Karpas-422 (cell line): ENCODE measurements around the gene R3HDM4. TPM values are rescaled to one million over a fixed set of nuclear protein-coding genes. Genes with fewer than 3 reads are reported as not detected.
A peak's percentile ranks its signal among the peaks of the same experiment; 100 is the strongest.

Source experiments
- DNase-seq: peaks from one replicate; pipeline ENCODE4 v3.0.0-alpha.2; 2015
- H2AFZ ChIP-seq: fragments of 200-600 bp; sonication (generic); 2 replicates; pipeline ENCODE4 v1.6.1; 2014; ENCODE audit warnings: antibody characterized with exemption, low read length, mixed read lengths
- H3K27ac ChIP-seq: fragments of 200-600 bp; sonication (generic); 2 replicates; pipeline ENCODE4 v1.5.1; 2014; ENCODE audit warnings: mild to moderate bottlenecking, low read length, moderate library complexity
- H3K27me3 ChIP-seq: fragments of 200-600 bp; sonication (generic); 2 replicates; pipeline ENCODE4 v1.6.1; 2014; ENCODE audit warnings: low read length, mixed read lengths
- H3K36me3 ChIP-seq: fragments of 200-600 bp; sonication (generic); 2 replicates; pipeline ENCODE4 v1.6.1; 2014; ENCODE audit warnings: low read length, mixed read lengths; ENCODE audit not compliant: insufficient read depth
- H3K4me1 ChIP-seq: fragments of 200-600 bp; sonication (generic); 2 replicates; pipeline ENCODE4 v1.6.1; 2014; ENCODE audit warnings: mild to moderate bottlenecking, low read length, mixed read lengths
- H3K4me2 ChIP-seq: fragments of 200-600 bp; sonication (generic); 2 replicates; pipeline ENCODE4 v1.6.1; 2014; ENCODE audit warnings: low read length, low read depth, mild to moderate bottlenecking; ENCODE audit not compliant: poor library complexity, severe bottlenecking
- H3K4me3 ChIP-seq: fragments of 200-600 bp; sonication (generic); 2 replicates; pipeline ENCODE4 v1.5.1; 2014; ENCODE audit warnings: mild to moderate bottlenecking, antibody characterized with exemption, low read length, mixed read lengths
- H3K79me2 ChIP-seq: fragments of 200-600 bp; sonication (generic); 2 replicates; pipeline ENCODE4 v1.6.1; 2014; ENCODE audit warnings: mild to moderate bottlenecking, low read length, mixed read lengths
- H3K9ac ChIP-seq: fragments of 200-600 bp; sonication (generic); 2 replicates; pipeline ENCODE4 v1.6.0; 2014; ENCODE audit warnings: low read length
- H3K9me2 ChIP-seq: fragments of 200-600 bp; sonication (generic), shearing (Covaris generic); replicated peaks from 2 replicates; pipeline ENCODE4 v1.6.0; 2014; ENCODE audit warnings: mild to moderate bottlenecking, low read length, moderate library complexity; ENCODE audit not compliant: insufficient read depth
- H3K9me3 ChIP-seq: fragments of 300-700, 200-600 bp; sonication (generic); 2 replicates; pipeline ENCODE4 v1.6.1; 2014; ENCODE audit warnings: low read length, mixed read lengths
- H4K20me1 ChIP-seq: fragments of 200-600 bp; sonication (generic); 2 replicates; pipeline ENCODE4 v1.6.1; 2014; ENCODE audit warnings: mild to moderate bottlenecking, antibody characterized with exemption, low read length, low read depth; ENCODE audit not compliant: insufficient read depth
- total RNA-seq: library from RNA; depleted of rRNA; stranded (reverse); fragments of >200 nt; shearing (Covaris generic); gene quantifications from 2 replicates; pipeline ENCODE4 v1.2.3, GENCODE V29; 2014; ENCODE audit warnings: low replicate concordance

The R3HDM4 gene
- total RNA-seq, 1 experiment from 2014 or later, result 41.9 TPM

DNA sequence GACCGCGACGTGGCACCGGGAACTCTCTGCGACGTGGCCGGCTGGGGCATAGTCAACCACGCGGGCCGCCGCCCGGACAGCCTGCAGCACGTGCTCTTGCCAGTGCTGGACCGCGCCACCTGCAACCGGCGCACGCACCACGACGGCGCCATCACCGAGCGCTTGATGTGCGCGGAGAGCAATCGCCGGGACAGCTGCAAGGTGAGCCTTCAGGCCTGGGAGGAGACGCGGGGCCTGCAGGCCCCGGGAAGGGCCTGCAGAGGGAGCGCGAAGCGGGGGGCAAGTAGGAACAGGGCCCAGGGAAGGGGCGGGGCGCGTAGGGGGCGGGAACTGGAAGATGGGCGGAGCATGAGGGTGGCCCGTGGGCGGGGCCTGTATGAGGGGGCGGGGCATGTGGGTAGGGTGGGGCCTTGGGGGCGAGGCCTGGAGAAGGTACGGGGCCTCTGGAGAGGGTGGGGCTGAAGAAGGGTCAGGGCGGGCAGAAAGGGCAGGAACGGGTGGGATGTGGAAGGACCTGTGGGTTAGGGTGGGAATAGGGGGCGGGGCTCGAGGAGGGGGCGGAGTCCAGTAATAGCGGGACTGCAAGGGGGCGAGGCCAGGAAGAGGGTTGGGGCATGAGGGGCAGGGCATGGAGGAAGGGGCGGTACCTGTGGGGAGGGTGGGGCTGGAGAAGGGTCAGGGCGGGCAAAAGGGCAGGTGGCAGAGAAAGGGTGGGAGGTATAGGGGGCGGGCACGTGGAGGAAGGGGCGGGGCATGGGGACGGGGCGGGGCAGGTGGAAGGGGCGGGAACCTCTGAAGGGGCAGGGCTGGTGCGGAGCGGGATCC, 51.1 kb downstream of the R3HDM4 start:
- peak; percentile 90 for DNase-seq
- Histone ChIP-seq H3K4me2 (no peak overlapping the region), H3K9ac (no peak overlapping the region), H2AFZ (no peak overlapping the region), H3K27ac (no peak overlapping the region), H4K20me1 (0 out of 2 replicates have a peak, but pooled peaks cover 3% of the 10 kb centered on the region), H3K4me1 (peaks cover 9% of the 10 kb centered on the region; the same call in 1 of the 2 replicates), H3K79me2 (no peaks in the 10 kb centered on the region), H3K27me3 (no peaks in the 10 kb centered on the region), H3K9me3 (no peaks in the 10 kb centered on the region), H3K4me3 (no peak overlapping the region), H3K9me2 (no peaks in the 10 kb centered on the region), H3K36me3 (no peaks in the 10 kb centered on the region)

DNA sequence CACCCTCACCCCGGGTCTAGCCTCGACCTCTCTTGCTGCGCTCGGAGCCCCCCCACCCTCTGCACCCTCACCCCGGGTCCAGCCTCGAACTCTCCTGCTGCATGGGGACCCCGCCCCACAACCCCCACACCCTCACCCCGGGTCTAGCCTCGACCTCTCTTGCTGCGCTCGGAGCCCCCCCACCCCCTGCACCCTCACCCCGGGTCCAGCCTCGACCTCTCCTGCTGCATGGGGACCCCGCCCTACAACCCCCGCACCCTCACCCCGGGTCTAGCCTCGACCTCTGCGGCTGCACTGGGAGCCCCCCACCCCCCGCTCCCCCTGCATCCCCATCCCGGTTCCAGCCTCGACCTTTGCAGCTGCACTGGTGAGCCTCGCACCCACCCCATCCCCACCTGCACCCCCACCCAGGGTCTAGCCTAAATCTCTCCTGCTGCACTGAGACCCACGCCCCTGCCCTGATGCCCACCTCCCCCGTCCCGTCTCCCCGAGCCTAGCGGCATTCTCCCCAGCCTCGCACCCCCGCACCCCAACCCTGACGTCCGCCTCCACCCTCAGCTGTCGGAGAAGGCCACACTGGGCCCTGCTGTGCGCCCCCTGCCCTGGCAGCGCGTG, 51.8 kb downstream of the R3HDM4 start:
- Histone ChIP-seq H3K9ac (no peak overlapping the region), H3K4me2 (no peak overlapping the region)

DNA sequence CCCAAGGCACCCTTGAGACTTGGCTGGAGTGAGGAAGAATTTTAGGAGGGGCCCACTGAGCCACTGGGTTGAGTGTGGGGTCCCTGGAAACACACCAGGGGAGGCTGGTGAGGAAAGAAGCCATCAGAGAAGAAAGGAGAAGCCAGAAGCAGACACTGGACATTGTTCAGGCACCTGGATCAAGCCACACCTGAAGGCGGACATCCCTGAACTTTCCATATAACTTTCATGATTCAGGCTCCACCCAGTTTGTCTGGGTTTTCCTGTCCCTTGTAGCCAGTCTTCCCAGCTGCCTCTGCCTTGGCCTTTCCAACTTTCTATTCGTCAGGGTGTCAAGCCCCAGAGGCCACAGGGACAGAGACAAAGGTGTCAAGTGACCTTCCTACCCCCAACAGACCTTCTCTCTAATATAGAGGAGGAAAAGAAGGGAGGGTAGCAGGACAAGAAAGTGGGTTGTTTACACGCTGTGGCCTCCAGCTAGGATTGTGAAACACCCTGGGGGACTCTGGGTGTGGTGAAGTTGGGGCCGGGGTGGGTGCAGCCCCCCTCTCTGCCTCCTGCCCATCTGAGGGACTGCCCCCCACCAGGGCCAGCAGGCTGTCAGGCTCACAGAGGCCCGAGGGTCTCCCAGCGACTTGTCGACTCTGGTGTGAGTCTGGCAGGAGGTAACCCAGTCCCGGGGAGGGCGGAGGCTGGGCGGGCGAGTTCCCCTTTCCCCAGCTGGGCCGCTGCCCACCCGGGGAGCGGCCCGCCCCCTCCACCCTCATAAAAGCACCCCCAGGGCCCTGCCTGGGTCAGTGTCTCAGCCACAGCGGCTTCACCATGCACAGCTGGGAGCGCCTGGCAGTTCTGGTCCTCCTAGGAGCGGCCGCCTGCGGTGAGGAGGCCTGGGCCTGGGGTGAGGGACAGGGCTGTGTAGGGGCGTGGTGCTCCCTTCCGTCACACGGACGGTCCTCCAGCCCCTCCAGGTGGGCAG, 53.9 kb downstream of the R3HDM4 start, which contains the start of gene CFD:
CFD (plus strand) TSS at position 797 of the 976 bp plus-strand sequence; CDS start at position 823, 26 bp downstream.
- Histone ChIP-seq H3K27ac (no peak within 1 kb of the TSS), H4K20me1 (0 out of 2 replicates have a peak, but pooled peaks cover 3% of the 10 kb centered on the region), H3K4me2 (peak within 1 kb of the TSS; percentile 51), H3K9me3 (no peaks in the 10 kb centered on the region), H3K4me1 (peaks cover 9% of the 10 kb centered on the region; the same call in 1 of the 2 replicates), H3K9ac (no peak within 1 kb of the TSS), H3K36me3 (no peaks in the 10 kb centered on the region), H3K9me2 (no peaks in the 10 kb centered on the region), H3K27me3 (no peaks in the 10 kb centered on the region), H3K79me2 (no peaks in the 10 kb centered on the region), H2AFZ (no peak within 1 kb of the TSS), H3K4me3 (peak within 1 kb of the TSS; percentile 47; the same call in 1 of the 2 replicates)
- DNase-seq, result no peak

More for the DNA sequence above, 51.8 kb downstream of the R3HDM4 start:
- Histone ChIP-seq H3K27ac (no peak overlapping the region), H2AFZ (no peak overlapping the region), H3K4me1 (peaks cover 9% of the 10 kb centered on the region; the same call in 1 of the 2 replicates), H3K79me2 (no peaks in the 10 kb centered on the region), H3K36me3 (no peaks in the 10 kb centered on the region), H3K4me3 (peak overlapping the region; percentile 47; the same call in 1 of the 2 replicates), H3K27me3 (no peaks in the 10 kb centered on the region), H3K9me3 (no peaks in the 10 kb centered on the region), H4K20me1 (0 out of 2 replicates have a peak, but pooled peaks cover 3% of the 10 kb centered on the region), H3K9me2 (no peaks in the 10 kb centered on the region)
- no peak for DNase-seq

DNA sequence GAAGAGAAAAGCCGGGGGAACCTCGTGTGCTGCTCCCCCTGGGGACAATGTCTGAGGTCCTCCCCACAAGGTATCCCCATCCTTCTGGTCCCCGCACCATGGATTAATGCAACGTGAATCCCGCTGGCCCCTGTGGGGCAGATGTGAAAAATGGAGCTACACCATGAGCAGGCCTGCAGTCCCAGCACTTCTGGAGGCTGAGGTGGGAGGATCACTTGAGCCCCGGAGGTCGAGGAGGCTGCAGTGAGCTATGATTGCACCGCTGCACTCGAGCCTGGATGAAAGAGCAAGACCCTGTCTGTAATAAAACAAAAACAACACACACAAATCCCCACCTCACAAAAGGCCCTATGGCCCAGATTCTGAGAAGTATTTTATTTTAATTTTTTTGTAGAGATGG, 54.7 kb downstream of the R3HDM4 start:
- Histone ChIP-seq H3K4me3 (no peak overlapping the region), H3K9me3 (no peaks in the 10 kb centered on the region), H3K27me3 (no peaks in the 10 kb centered on the region), H2AFZ (no peak overlapping the region), H3K27ac (no peak overlapping the region), H4K20me1 (0 out of 2 replicates have a peak, but pooled peaks cover 3% of the 10 kb centered on the region), H3K36me3 (no peaks in the 10 kb centered on the region), H3K79me2 (no peaks in the 10 kb centered on the region), H3K9ac (no peak overlapping the region), H3K4me2 (no peak overlapping the region), H3K9me2 (no peaks in the 10 kb centered on the region), H3K4me1 (0 out of 2 replicates have a peak, but pooled peaks cover 3% of the 10 kb centered on the region)
- no peak for DNase-seq

DNA sequence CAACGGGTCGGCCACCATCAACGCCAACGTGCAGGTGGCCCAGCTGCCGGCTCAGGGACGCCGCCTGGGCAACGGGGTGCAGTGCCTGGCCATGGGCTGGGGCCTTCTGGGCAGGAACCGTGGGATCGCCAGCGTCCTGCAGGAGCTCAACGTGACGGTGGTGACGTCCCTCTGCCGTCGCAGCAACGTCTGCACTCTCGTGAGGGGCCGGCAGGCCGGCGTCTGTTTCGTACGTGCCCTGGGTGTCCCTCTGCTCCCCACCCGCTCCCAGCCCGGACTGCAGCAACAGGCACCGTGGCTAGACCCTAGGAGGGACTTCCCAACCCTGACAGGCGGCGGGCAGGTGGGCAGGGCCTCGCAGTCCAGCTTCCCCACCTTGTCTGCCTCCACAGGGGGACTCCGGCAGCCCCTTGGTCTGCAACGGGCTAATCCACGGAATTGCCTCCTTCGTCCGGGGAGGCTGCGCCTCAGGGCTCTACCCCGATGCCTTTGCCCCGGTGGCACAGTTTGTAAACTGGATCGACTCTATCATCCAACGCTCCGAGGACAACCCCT, 57.4 kb downstream of the R3HDM4 start:
- Histone ChIP-seq H2AFZ (no peak overlapping the region), H3K4me3 (no peak overlapping the region), H3K4me1 (0 out of 2 replicates have a peak, but pooled peaks cover 1% of the 10 kb centered on the region), H4K20me1 (no peaks in the 10 kb centered on the region), H3K9ac (no peak overlapping the region), H3K9me2 (no peaks in the 10 kb centered on the region), H3K79me2 (no peaks in the 10 kb centered on the region), H3K9me3 (no peaks in the 10 kb centered on the region), H3K27ac (no peak overlapping the region), H3K27me3 (no peaks in the 10 kb centered on the region), H3K36me3 (no peaks in the 10 kb centered on the region), H3K4me2 (no peak overlapping the region)
- DNase-seq, result no peak

DNA sequence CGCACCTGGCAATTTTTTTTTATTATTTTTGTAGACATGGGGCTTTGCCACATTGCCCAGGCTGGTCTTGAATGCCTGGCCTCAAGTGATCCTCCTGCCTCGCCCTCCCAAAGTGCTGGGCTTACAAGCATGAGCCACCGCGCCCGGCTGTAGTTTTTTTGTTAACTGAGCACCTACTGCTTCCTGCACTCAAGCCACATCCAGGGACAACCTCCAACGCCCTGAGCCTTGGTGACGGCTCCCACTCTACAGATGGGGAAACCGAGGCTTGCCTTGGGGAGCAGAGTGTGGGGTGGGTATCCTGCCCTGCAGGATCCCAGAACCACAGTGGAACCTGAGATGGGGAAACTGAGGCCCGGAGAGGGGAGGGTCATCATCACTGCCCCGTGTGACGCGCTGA, 57.9 kb downstream of the R3HDM4 start:
- Histone ChIP-seq H3K4me1 (no peaks in the 10 kb centered on the region), H3K36me3 (no peaks in the 10 kb centered on the region), H3K9me2 (no peaks in the 10 kb centered on the region), H3K9ac (no peak overlapping the region), H3K79me2 (no peaks in the 10 kb centered on the region), H3K27ac (no peak overlapping the region), H3K4me2 (no peak overlapping the region), H2AFZ (no peak overlapping the region), H3K9me3 (no peaks in the 10 kb centered on the region), H3K4me3 (no peak overlapping the region), H3K27me3 (no peaks in the 10 kb centered on the region), H4K20me1 (no peaks in the 10 kb centered on the region)
- DNase-seq, result no peak

DNA sequence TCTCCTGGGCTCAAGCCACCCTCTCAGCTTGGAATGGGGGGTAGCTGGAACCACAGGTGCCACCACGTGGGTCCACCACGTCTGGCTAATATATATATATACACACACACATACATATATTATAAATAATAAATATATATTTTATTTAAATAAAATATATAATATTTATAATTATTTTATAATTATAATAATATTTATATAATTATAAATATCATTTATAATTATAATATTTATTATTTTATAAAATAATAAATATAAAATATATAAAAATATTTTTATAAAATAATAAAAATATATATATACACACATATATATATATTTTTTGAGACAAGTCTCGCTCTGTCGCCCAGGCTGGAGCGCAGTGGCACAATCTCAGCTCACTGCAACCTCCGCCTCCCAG, 58.5 kb downstream of the R3HDM4 start:
- Histone ChIP-seq H3K9me3 (no peaks in the 10 kb centered on the region), H3K9ac (no peak overlapping the region), H3K27me3 (no peaks in the 10 kb centered on the region)

More for the DNA sequence above, 58.5 kb downstream of the R3HDM4 start:
- Histone ChIP-seq H3K4me2 (no peak overlapping the region), H3K36me3 (no peaks in the 10 kb centered on the region), H3K27ac (no peak overlapping the region), H3K79me2 (no peaks in the 10 kb centered on the region), H3K9me2 (no peaks in the 10 kb centered on the region), H4K20me1 (no peaks in the 10 kb centered on the region), H2AFZ (no peak overlapping the region), H3K4me1 (no peaks in the 10 kb centered on the region), H3K4me3 (no peak overlapping the region)
- peak; percentile 56 for DNase-seq
